ENCODE data around the gene CD28. TPM values are rescaled to one million over a fixed set of nuclear protein-coding genes. Genes with fewer than 3 reads are reported as not detected.

Gene CD28
- total RNA-seq, 2 donors from 2014 or later: not detected

DNA sequence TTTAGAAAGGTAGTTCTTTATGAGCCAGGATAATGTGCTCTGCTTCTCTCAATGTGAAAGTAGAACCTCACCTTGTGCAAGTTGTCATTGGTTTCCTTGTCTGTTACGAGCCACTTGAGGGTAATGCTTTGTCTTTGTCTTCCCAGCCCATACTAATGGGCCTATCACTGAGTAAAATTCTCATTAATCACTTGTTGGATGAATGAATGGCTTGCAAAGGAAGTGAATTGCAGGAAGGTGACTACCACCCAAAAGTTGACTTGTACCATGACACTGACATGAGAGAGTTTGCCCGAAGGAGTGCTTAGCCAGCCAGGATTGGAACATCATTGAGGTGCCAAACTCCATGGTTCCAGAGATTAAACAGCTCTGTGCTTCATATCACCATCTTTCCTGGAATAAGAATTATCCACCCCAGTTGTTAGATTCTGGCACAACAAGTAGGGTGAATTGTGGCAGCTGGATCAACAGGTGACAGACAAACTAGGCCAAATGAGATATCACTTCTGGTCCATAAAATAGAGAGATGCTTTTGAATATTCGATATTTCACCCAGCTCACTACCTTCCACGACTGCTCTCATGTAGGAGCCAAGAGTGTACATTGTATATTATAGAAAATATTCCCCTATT lies 20.5 kb upstream of the CD28 start:
- H3K4me3 Mint-ChIP-seq: no peak overlapping the region
- 94 to 100% methylated on average over 1 to 2 of the region's 4 CpGs for WGBS, 2 experiments (ENCODE audit: insufficient coverage in 1 of 2, insufficient read length in 1 of 2)
- H3K4me1 Mint-ChIP-seq: peaks cover 28% of the 10 kb centered on the region
- H3K36me3 Mint-ChIP-seq (ENCODE audit: low read depth): no peaks in the 10 kb centered on the region
- no peaks in the 10 kb centered on the region for H3K9me3 Mint-ChIP-seq
- no peaks in the 10 kb centered on the region for H3K27me3 Mint-ChIP-seq (ENCODE audit: insufficient read depth)
- H3K4me3 ChIP-seq (ENCODE audit: low read length): no peak overlapping the region
- peaks cover 4% of the 10 kb centered on the region for H3K27me3 ChIP-seq (ENCODE audit: control insufficient read depth, insufficient read depth, low read length, poor library complexity, severe bottlenecking)
- no peaks in the 10 kb centered on the region for H3K4me1 ChIP-seq (ENCODE audit: control insufficient read depth, insufficient read depth, low read length)
- TF ChIP-seq, protein P1, sequence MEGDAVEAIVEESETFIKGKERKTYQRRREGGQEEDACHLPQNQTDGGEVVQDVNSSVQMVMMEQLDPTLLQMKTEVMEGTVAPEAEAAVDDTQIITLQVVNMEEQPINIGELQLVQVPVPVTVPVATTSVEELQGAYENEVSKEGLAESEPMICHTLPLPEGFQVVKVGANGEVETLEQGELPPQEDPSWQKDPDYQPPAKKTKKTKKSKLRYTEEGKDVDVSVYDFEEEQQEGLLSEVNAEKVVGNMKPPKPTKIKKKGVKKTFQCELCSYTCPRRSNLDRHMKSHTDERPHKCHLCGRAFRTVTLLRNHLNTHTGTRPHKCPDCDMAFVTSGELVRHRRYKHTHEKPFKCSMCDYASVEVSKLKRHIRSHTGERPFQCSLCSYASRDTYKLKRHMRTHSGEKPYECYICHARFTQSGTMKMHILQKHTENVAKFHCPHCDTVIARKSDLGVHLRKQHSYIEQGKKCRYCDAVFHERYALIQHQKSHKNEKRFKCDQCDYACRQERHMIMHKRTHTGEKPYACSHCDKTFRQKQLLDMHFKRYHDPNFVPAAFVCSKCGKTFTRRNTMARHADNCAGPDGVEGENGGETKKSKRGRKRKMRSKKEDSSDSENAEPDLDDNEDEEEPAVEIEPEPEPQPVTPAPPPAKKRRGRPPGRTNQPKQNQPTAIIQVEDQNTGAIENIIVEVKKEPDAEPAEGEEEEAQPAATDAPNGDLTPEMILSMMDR (conservative IDR thresholded peaks at IDR 0.05): no peak
- DNase-seq: no peak
- no peak overlapping the region for H3K9ac ChIP-seq (ENCODE audit: extremely low read depth, low read length, poor library complexity, severe bottlenecking)
- H3K36me3 ChIP-seq (ENCODE audit: control insufficient read depth, insufficient read depth, low read length): no peaks in the 10 kb centered on the region
- H3K9me3 ChIP-seq (ENCODE audit: control insufficient read depth, low read length): no peaks in the 10 kb centered on the region
- no peak overlapping the region for H3K27ac Mint-ChIP-seq
- no peak overlapping the region for H3K27ac ChIP-seq (ENCODE audit: low read depth, low read length)

DNA sequence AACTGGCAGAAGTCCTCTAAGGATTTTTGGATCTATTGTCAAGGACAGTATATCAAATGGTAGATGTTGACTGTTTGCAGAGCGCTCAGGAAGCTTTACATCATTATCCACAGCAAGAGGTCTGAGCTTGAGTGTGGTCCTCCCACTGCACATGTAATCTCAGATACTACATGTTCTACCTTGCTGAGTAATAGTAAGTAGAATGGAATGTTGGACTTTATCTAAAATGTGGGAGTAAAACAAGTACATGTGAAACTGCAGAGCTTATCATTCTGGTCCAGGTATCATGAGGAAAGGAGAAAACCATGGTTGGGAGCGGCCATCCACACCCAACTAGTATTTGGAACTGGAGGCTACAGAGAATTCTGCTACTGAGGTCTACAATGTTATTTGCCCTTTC lies 19.3 kb upstream of the CD28 start:
- H3K4me1 Mint-ChIP-seq: peaks cover 27% of the 10 kb centered on the region
- no peaks in the 10 kb centered on the region for H3K36me3 Mint-ChIP-seq (ENCODE audit: low read depth)
- Histone ChIP-seq H3K4me1 (ENCODE audit: control insufficient read depth, insufficient read depth, low read length) (no peaks in the 10 kb centered on the region), H3K27me3 (ENCODE audit: control insufficient read depth, insufficient read depth, low read length, poor library complexity, severe bottlenecking) (peaks cover 7% of the 10 kb centered on the region), H3K4me3 (ENCODE audit: low read length) (no peak overlapping the region), H3K9me3 (ENCODE audit: control insufficient read depth, low read length) (no peaks in the 10 kb centered on the region), H3K36me3 (ENCODE audit: control insufficient read depth, insufficient read depth, low read length) (no peaks in the 10 kb centered on the region), H3K9ac (ENCODE audit: extremely low read depth, low read length, poor library complexity, severe bottlenecking) (no peak overlapping the region), H3K27ac (ENCODE audit: low read depth, low read length) (no peak overlapping the region)
- H3K4me3 Mint-ChIP-seq: no peak overlapping the region
- DNase-seq: no peak
- 91 to 100% methylated on average over 1 to 2 of the region's 2 CpGs for WGBS, 2 experiments (ENCODE audit: insufficient coverage in 1 of 2, insufficient read length in 1 of 2)
- no peak overlapping the region for H3K27ac Mint-ChIP-seq
- peaks cover under 1% of the 10 kb centered on the region for H3K27me3 Mint-ChIP-seq (ENCODE audit: insufficient read depth)
- H3K9me3 Mint-ChIP-seq: no peaks in the 10 kb centered on the region
- TF ChIP-seq, protein P1 (conservative IDR thresholded peaks at IDR 0.05): no peak

DNA sequence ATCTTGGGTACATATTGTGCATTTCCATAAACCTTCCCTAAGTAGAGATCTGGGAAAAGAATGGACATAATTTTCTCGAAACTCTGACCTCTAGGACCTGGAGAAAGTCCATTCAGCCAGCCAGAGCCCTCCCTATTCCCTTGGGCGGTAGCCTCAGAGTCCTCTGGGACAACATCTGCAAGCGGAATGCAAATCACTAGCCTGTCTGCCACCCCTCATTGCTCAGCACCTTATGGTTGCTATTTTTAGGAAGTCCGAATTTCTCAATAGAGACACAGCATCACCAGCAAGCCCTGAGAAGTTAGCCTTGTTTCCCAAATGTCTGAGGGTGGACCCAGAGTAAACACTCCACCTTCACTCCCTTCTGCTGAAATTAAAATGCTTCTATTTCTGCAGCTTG lies 17.6 kb upstream of the CD28 start:
- peaks cover 23% of the 10 kb centered on the region for H3K4me1 Mint-ChIP-seq
- WGBS, 2 experiments (ENCODE audit: insufficient coverage in 1 of 2, insufficient read length in 1 of 2): 54 to 66% methylated on average over 3 to 4 of the region's 4 CpGs
- H3K27ac ChIP-seq (ENCODE audit: low read depth, low read length): no peak overlapping the region
- no peak overlapping the region for H3K4me3 Mint-ChIP-seq
- H3K9me3 ChIP-seq (ENCODE audit: control insufficient read depth, low read length): no peaks in the 10 kb centered on the region
- TF ChIP-seq, protein P1 (conservative IDR thresholded peaks at IDR 0.05): no peak
- peak; percentile 58 for DNase-seq
- peaks cover 2% of the 10 kb centered on the region for H3K27me3 Mint-ChIP-seq (ENCODE audit: insufficient read depth)
- H3K9ac ChIP-seq (ENCODE audit: extremely low read depth, low read length, poor library complexity, severe bottlenecking): no peak overlapping the region
- no peak overlapping the region for H3K27ac Mint-ChIP-seq
- no peaks in the 10 kb centered on the region for H3K4me1 ChIP-seq (ENCODE audit: control insufficient read depth, insufficient read depth, low read length)
- no peak overlapping the region for H3K4me3 ChIP-seq (ENCODE audit: low read length)
- H3K36me3 ChIP-seq (ENCODE audit: control insufficient read depth, insufficient read depth, low read length): no peaks in the 10 kb centered on the region
- H3K27me3 ChIP-seq (ENCODE audit: control insufficient read depth, insufficient read depth, low read length, poor library complexity, severe bottlenecking): peaks cover 7% of the 10 kb centered on the region
- no peaks in the 10 kb centered on the region for H3K36me3 Mint-ChIP-seq (ENCODE audit: low read depth)
- H3K9me3 Mint-ChIP-seq: no peaks in the 10 kb centered on the region

Data from endodermal cell (in vitro differentiated cells).